Type B pancreatic cell (in vitro differentiated cells): Measurements from ENCODE around the gene UBE2L6. TPM values are rescaled to one million over a fixed set of nuclear protein-coding genes. Genes with fewer than 3 reads are reported as not detected.

Source experiments
- DNase-seq: peaks from one replicate; pipeline ENCODE4 v3.0.0; 2021; ENCODE audit warnings: mixed read lengths; ENCODE audit not compliant: unreplicated experiment; ENCODE audit errors: extremely low spot score
- H3K27ac Mint-ChIP-seq: 2 replicates; pipeline ENCODE4 v1.8.0; 2021; ENCODE audit warnings: mild to moderate bottlenecking, mixed read lengths
- H3K27me3 Mint-ChIP-seq: 2 replicates; pipeline ENCODE4 v1.8.0; 2021; ENCODE audit warnings: mixed read lengths
- H3K36me3 Mint-ChIP-seq: 2 replicates; pipeline ENCODE4 v1.8.0; 2021; ENCODE audit warnings: mixed read lengths
- H3K4me1 Mint-ChIP-seq: one replicate; pipeline ENCODE4 v1.8.0; 2021; ENCODE audit warnings: mixed read lengths; ENCODE audit not compliant: unreplicated experiment
- H3K4me3 Mint-ChIP-seq: 2 replicates; pipeline ENCODE4 v1.8.0; 2021; ENCODE audit warnings: mild to moderate bottlenecking, mixed read lengths
- H3K9me3 Mint-ChIP-seq: 2 replicates; pipeline ENCODE4 v1.8.0; 2021; ENCODE audit warnings: mixed read lengths
- CTCF ChIP-seq: fragments of 200-600 bp; sonication (generic); conservative IDR thresholded peaks from 2 replicates; pipeline ENCODE4 v1.5.0; 2021; ENCODE audit warnings: antibody characterized with exemption, mild to moderate bottlenecking
- total RNA-seq: library from RNA; stranded (reverse); gene quantifications from 2 replicates; pipeline ENCODE4 v1.2.1, GENCODE V29; 2021; ENCODE audit warnings: low replicate concordance

The UBE2L6 gene
- total RNA-seq, 1 donor from 2014 or later, result 65.1 TPM

- Mint-ChIP-seq H3K27ac (peak overlapping the region; percentile 91), H3K36me3 (peaks cover 3% of the 10 kb centered on the region), H3K27me3 (no peaks in the 10 kb centered on the region), H3K9me3 (no peaks in the 10 kb centered on the region), H3K4me3 (peak overlapping the region; percentile 86), H3K4me1 (peaks cover 40% of the 10 kb centered on the region)
- peak; percentile 84 for DNase-seq
- TF ChIP-seq CTCF, result no peak
Observed at GRCh38 chr11:57597916-57598830, 30.7 kb upstream of the UBE2L6 start.

- DNase-seq, result no peak
Observed at GRCh38 chr11:57597461-57597915, 30.0 kb upstream of the UBE2L6 start, which contains the start of gene SERPING1. TSS of gene SERPING1 (plus strand) at chr11:57597685. CDS start at chr11:57598271, 586 bp downstream.

GRCh38 chr11:57596266-57596885 is 28.9 kb upstream of the UBE2L6 start:
- no peak for TF ChIP-seq CTCF
- Mint-ChIP-seq H3K4me3 (peak overlapping the region; percentile 54), H3K4me1 (peaks cover 41% of the 10 kb centered on the region)

More at GRCh38 chr11:57597461-57597915, 30.0 kb upstream of the UBE2L6 start, which contains the start of gene SERPING1:
- Mint-ChIP-seq H3K27me3 (no peaks in the 10 kb centered on the region), H3K4me3 (peak within 1 kb of the TSS; percentile 86), H3K4me1 (peaks cover 44% of the 10 kb centered on the region), H3K27ac (peak within 1 kb of the TSS; percentile 91), H3K36me3 (peaks cover 3% of the 10 kb centered on the region), H3K9me3 (no peaks in the 10 kb centered on the region)
- TF ChIP-seq CTCF, result no peak

GRCh38 chr11:57588046-57588710 is 20.7 kb upstream of the UBE2L6 start:
- peaks cover 20% of the 10 kb centered on the region for H3K4me1 Mint-ChIP-seq
- no peaks in the 10 kb centered on the region for H3K9me3 Mint-ChIP-seq
- no peak for TF ChIP-seq CTCF
- DNase-seq, result no peak
- H3K27ac Mint-ChIP-seq, result no peak overlapping the region
- no peaks in the 10 kb centered on the region for H3K36me3 Mint-ChIP-seq
- H3K27me3 Mint-ChIP-seq, result no peaks in the 10 kb centered on the region
- H3K4me3 Mint-ChIP-seq, result no peak overlapping the region

More at GRCh38 chr11:57596266-57596885, 28.9 kb upstream of the UBE2L6 start:
- Mint-ChIP-seq H3K9me3 (no peaks in the 10 kb centered on the region), H3K36me3 (no peaks in the 10 kb centered on the region), H3K27me3 (no peaks in the 10 kb centered on the region), H3K27ac (peak overlapping the region; percentile 76)
- no peak for DNase-seq

GRCh38 chr11:57586711-57587245 is 19.3 kb upstream of the UBE2L6 start:
- DNase-seq, result no peak
- Mint-ChIP-seq H3K4me3 (no peak overlapping the region), H3K27me3 (no peaks in the 10 kb centered on the region), H3K4me1 (peaks cover 15% of the 10 kb centered on the region), H3K9me3 (no peaks in the 10 kb centered on the region), H3K36me3 (no peaks in the 10 kb centered on the region), H3K27ac (no peak overlapping the region)
- no peak for TF ChIP-seq CTCF
